ENCODE measurements around the gene PLXNA2. TPM values are rescaled to one million over a fixed set of nuclear protein-coding genes. Genes with fewer than 3 reads are reported as not detected.

PLXNA2 gene
- total RNA-seq, 1 donor from 2014 or later, result 0.82 TPM

GRCh38 chr1:208101661-208102431 is 142.3 kb downstream of the PLXNA2 start:
- Mint-ChIP-seq H3K27me3 (peaks cover 8% of the 10 kb centered on the region), H3K9me3 (no peaks in the 10 kb centered on the region), H3K36me3 (ENCODE audit: low read depth) (no peaks in the 10 kb centered on the region), H3K4me3 (no peak overlapping the region), H3K27ac (no peak overlapping the region), H3K4me1 (no peaks in the 10 kb centered on the region)
- ATAC-seq (ENCODE audit: low read depth) (no peak), DNase-seq (no peak)
- CTCF ChIA-PET, result no interaction called here
- POLR2A ChIA-PET, result no interaction called here
- intact Hi-C loops (cut with micrococcal nuclease), result no loop called here
- no peak for TF ChIP-seq CTCF (IDR thresholded peaks at IDR 0.05)

- no peaks in the 10 kb centered on the region for H3K9me3 Mint-ChIP-seq
- ATAC-seq (ENCODE audit: low read depth) (no peak), DNase-seq (no peak)
- ChIA-PET POLR2A (no interaction called here), CTCF (no interaction called here)
- TF ChIP-seq CTCF (IDR thresholded peaks at IDR 0.05), result no peak
- H3K4me1 Mint-ChIP-seq, result no peaks in the 10 kb centered on the region
- H3K27ac Mint-ChIP-seq, result no peak overlapping the region
- H3K27me3 Mint-ChIP-seq, result peaks cover 8% of the 10 kb centered on the region
- no peak overlapping the region for H3K4me3 Mint-ChIP-seq
- intact Hi-C loops (cut with micrococcal nuclease), result no loop called here
- H3K36me3 Mint-ChIP-seq (ENCODE audit: low read depth), result no peaks in the 10 kb centered on the region
These were observed 143.3 kb downstream of the PLXNA2 start for GRCh38 chr1:208100906-208101305.

- H3K9me3 Mint-ChIP-seq, result no peaks in the 10 kb centered on the region
- no peak for TF ChIP-seq CTCF (IDR thresholded peaks at IDR 0.05)
- H3K4me3 Mint-ChIP-seq, result no peak overlapping the region
- H3K4me1 Mint-ChIP-seq, result no peaks in the 10 kb centered on the region
- H3K27ac Mint-ChIP-seq, result no peak overlapping the region
- intact Hi-C loops (cut with micrococcal nuclease), result no loop called here
- DNase-seq, result no peak
- peaks cover 8% of the 10 kb centered on the region for H3K27me3 Mint-ChIP-seq
- ATAC-seq (ENCODE audit: low read depth), result no peak
- no peaks in the 10 kb centered on the region for H3K36me3 Mint-ChIP-seq (ENCODE audit: low read depth)
- ChIA-PET CTCF (no interaction called here), POLR2A (no interaction called here)
These were observed 144.1 kb downstream of the PLXNA2 start for GRCh38 chr1:208100106-208100505.

- intact Hi-C loops (cut with micrococcal nuclease), result no loop called here
These were observed 145.4 kb downstream of the PLXNA2 start for GRCh38 chr1:208098773-208099172.

More at GRCh38 chr1:208098773-208099172, 145.4 kb downstream of the PLXNA2 start:
- no peaks in the 10 kb centered on the region for H3K36me3 Mint-ChIP-seq (ENCODE audit: low read depth)
- H3K27ac Mint-ChIP-seq, result no peak overlapping the region
- H3K9me3 Mint-ChIP-seq, result no peaks in the 10 kb centered on the region
- H3K27me3 Mint-ChIP-seq, result peaks cover 4% of the 10 kb centered on the region
- no peaks in the 10 kb centered on the region for H3K4me1 Mint-ChIP-seq
- DNase-seq (no peak), ATAC-seq (ENCODE audit: low read depth) (no peak)
- no peak for TF ChIP-seq CTCF (IDR thresholded peaks at IDR 0.05)
- CTCF ChIA-PET, result no interaction called here
- H3K4me3 Mint-ChIP-seq, result no peak overlapping the region
- POLR2A ChIA-PET, result no interaction called here

Data from activated B cell treated with CpG ODN at 0.5 μM for 24 hours (primary cell).